Measurements from ENCODE around the gene INPPL1.
"Not testable (repeated sequence)": the region's sequence is repeated elsewhere in the genome, so short reads cannot be mapped to it uniquely, and the experiment has no call there.

INPPL1 gene

GRCh38 chr11:72224564-72225410 lies at the start of gene INPPL1:
INPPL1 (plus strand) TSS chr11:72224767; CDS start chr11:72224985, 218 bp downstream.
- in situ Hi-C loops (cut with HindIII; ENCODE audit: low sequenced_read_pairs): no loop called here
- peak within 1 kb of the TSS; percentile 73 for H3K4me3 ChIP-seq (ENCODE audit: low read depth, low read length)
- DNase-seq (ENCODE audit: low read depth, low spot score): peak; percentile 31

GRCh38 chr11:72177656-72178055 lies 46.9 kb upstream of the INPPL1 start:
- DNase-seq (ENCODE audit: low read depth, low spot score): no peak
- no peak overlapping the region for H3K4me3 ChIP-seq (ENCODE audit: low read depth, low read length)
- in situ Hi-C loops (cut with HindIII; ENCODE audit: low sequenced_read_pairs): no loop called here
- no peak for TF ChIP-seq CTCF (IDR thresholded peaks at IDR 0.05; ENCODE audit: low read depth, low read length)

More at GRCh38 chr11:72224564-72225410, at the start of gene INPPL1:
- TF ChIP-seq CTCF (IDR thresholded peaks at IDR 0.05; ENCODE audit: low read depth, low read length): no peak

GRCh38 chr11:72179049-72179803 lies 45.3 kb upstream of the INPPL1 start:
- no peak overlapping the region for H3K4me3 ChIP-seq (ENCODE audit: low read depth, low read length)
- in situ Hi-C loops (cut with HindIII; ENCODE audit: low sequenced_read_pairs): no loop called here
- no peak for DNase-seq (ENCODE audit: low read depth, low spot score)
- no peak for TF ChIP-seq CTCF (IDR thresholded peaks at IDR 0.05; ENCODE audit: low read depth, low read length)

GRCh38 chr11:72179804-72180396 lies 44.7 kb upstream of the INPPL1 start:
- in situ Hi-C loops (cut with HindIII; ENCODE audit: low sequenced_read_pairs): no loop called here
- TF ChIP-seq CTCF (IDR thresholded peaks at IDR 0.05; ENCODE audit: low read depth, low read length): no peak
- peak; percentile 12 for DNase-seq (ENCODE audit: low read depth, low spot score)
- no peak overlapping the region for H3K4me3 ChIP-seq (ENCODE audit: low read depth, low read length)

GRCh38 chr11:72180892-72181552 lies 43.5 kb upstream of the INPPL1 start:
- DNase-seq (ENCODE audit: low read depth, low spot score); in situ Hi-C loops (cut with HindIII; ENCODE audit: low sequenced_read_pairs); H3K4me3 ChIP-seq (ENCODE audit: low read depth, low read length): not testable (repeated sequence)

- TF ChIP-seq CTCF (IDR thresholded peaks at IDR 0.05; ENCODE audit: low read depth, low read length): peak; percentile 28
- H3K4me3 ChIP-seq (ENCODE audit: low read depth, low read length); DNase-seq (ENCODE audit: low read depth, low spot score); in situ Hi-C loops (cut with HindIII; ENCODE audit: low sequenced_read_pairs): not testable (repeated sequence)
These were observed 43.0 kb upstream of the INPPL1 start for GRCh38 chr11:72181553-72181958.

Measured in astrocyte of the spinal cord (primary cell).